NCI-H460 (cell line): ENCODE data around the gene KCNJ1. TPM values are rescaled to one million over a fixed set of nuclear protein-coding genes. Genes with fewer than 3 reads are reported as not detected.

Experiments
- DNase-seq: peaks from one replicate; pipeline ENCODE4 v3.0.0-alpha.2; 2016; ENCODE audit warnings: low read depth; ENCODE audit errors: extremely low read depth
- total RNA-seq: library from RNA; depleted of rRNA; stranded (reverse); fragments of >200 nt; shearing (Covaris generic); gene quantifications from 2 replicates; pipeline ENCODE4 v1.2.3, GENCODE V29; 2014

Gene KCNJ1
- total RNA-seq, 1 experiment from 2014 or later, result not detected

DNA sequence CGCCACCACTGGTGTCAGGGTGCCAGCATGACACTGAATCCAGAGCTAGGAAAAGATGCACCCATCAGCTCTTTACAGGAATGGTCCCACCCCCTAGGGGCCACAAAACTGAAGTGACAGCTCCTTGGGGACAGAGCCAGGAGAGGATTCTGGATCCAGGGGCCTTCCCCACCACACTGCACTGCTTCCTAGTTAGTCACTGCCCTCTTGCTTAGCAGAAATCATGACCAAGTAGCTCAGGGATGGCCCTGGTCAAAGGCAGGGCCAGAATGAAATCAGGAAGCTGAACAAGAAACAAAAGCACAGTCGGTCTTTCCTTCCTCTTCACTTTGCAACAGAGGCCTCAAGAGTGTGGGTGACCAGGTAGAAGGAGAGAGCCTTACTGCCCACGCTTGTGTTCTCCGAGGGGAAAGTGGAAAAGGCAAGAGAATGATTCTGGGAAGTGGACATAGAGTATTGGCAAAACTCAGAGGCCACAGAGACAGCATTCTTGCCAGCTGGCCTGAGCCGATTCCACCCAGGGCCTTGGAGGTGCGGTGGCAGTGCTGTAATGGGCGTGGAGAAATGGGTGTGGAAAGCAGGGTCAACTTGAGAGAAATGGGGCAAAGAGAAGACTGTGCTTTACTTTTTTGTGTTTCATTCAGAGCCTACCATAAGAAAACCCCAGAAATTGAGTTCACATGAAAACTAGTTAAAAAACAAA, 39.8 kb downstream of the KCNJ1 start:
- no peak for DNase-seq

DNA sequence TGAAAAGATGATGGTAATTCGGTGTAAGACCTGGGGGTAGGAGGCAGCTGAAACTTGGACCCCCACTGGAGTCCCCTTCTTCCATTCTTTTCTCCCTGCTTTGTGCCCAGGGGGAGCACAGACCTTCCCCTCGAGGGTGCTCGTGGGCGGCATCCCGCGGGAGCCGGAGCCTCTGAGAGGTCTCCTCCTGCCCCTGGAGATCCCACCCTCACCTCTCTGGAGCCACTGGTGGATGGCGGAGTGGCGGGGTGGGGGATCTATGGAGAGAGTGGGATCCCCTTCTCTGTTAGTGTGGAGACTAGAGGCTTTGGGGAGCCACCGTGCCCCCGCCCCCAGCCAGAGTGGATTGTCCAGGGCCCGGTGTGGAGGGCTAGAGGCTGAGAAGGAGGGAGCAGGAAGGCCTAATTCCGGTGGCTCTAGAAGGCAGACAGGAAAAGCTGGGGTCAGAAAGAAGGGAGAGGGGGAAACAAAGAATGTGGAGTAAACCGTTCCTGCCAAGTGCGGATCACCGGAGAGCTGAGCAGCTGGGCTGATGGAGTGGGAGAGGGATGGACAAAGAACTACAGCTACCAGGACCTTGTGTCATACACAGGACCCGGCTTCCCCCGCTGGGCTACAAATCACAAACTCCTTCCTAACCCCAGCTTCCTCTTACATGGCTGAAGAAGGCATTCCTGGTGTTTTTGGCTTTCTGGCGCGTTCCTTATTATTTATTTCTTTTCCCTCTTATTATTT, 41.9 kb downstream of the KCNJ1 start:
- DNase-seq, result no peak

DNA sequence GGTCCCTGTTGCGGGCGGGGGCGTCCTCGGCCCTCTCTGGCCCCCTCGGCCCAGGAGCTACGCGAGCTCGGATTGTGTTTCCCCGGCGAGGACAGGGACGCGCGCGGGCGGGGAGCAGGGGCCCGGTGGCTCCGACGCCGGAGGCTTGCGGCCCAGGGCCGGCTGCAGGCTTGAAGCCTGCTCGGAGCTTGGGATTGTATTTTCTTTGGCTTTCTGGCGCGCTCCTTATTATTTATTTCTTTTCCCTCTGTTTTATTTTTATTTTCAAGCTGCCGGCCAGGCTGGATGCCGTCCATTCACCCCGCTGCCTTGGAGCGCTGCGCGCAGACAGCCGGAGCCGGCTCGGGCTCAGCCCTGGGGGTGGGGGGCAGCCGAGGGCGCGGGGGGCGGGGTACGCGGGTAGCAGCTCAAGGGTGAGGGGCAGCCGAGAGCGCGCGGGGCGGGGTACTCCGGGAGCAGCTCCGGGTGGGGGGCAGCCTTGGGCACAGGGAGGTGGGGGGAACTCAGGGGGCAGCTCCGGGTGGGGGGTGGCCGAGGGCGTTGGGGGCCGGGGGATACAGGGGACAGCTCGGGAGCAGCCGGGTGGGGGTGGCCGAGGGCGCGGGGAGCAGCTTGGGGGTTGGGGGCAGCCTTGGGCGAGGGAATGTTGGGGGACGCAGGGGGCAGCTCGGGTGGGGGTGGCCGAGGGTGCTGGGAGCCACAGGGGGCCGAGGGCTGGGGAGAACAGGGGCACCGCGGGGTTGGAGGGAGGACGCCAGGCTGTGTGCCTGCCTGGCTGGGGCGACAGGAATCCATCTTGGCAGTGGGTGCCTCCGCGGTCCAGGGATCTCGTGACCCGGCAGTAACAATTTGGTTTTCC, 42.7 kb downstream of the KCNJ1 start:
- DNase-seq, result no peak

DNA sequence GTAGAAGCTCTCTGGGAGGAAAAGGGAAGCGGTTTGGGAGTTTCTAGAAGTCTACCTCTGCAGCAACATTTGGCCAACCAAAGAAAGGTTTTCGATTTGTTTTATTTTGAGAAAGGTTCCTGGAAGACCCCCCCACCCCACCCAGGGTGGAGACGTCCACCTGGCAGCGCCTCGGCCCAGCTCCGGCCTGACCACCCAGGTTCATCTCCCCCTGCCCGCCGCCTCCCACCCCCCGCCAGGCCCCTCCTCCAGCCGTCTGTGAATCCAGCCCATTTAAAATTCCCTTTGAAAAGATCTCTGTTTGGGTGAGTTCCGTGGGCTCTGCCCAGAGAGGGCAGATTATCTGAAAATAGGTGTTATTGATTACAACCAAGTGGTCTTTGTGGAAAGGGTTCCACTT, 43.3 kb downstream of the KCNJ1 start:
- no peak for DNase-seq

DNA sequence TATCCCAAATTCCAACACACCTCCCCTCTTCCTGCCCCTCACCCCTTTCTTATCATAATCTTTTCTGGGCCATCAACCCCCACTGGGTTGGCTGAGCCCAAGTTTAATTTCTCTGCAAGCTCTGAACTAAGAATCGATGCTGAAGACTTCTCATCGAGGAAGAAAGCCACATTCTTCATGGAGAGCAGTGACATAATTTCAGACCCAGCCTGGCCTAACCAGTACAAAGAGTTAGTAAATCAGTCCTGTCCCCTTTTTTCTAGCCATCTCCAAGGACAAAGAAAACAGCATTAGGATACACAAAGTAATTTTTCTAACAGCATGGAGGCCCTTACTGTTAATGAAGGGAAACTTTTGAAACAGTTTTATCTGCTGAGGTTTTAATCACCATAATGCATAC, 45.0 kb downstream of the KCNJ1 start:
- DNase-seq, result no peak

DNA sequence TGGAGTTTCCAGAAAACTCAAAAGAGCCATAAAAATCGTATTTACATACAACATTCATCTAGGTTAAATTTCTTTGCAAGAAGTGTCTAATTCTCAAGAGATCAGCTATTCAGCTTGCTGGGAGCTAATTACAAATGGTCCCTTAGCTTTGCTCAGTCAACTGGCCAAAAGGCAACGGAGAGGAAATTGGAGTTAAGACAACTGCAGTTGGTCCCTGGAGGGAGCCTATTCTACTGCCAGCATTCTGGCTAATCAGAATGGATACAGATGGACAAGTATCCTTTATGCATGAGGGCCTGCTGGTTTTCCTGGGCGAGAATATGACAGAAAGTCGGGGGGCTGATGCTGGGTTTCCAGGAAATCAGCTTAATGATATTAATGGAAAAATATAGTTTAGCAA, 45.5 kb downstream of the KCNJ1 start:
- no peak for DNase-seq

DNA sequence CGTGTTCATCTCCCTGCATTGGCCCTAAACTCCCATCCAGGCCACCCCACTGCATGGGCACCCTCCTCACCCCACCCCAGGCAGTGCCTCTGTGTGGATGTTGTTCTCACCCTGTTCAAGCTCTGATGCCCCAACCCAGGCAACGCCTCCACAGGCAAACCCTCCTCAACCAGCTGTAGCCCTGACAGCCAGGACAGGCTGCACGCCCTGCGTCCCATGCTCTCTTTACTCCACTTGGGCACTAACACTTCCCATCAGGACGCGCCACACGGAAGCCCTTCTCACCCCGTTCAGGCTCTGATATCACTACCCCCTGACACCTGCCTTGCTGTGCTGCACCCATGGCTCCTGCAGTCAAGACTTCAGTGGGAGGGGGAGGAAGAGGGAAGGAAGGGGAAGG, 47.9 kb downstream of the KCNJ1 start:
- DNase-seq, result no peak

DNA sequence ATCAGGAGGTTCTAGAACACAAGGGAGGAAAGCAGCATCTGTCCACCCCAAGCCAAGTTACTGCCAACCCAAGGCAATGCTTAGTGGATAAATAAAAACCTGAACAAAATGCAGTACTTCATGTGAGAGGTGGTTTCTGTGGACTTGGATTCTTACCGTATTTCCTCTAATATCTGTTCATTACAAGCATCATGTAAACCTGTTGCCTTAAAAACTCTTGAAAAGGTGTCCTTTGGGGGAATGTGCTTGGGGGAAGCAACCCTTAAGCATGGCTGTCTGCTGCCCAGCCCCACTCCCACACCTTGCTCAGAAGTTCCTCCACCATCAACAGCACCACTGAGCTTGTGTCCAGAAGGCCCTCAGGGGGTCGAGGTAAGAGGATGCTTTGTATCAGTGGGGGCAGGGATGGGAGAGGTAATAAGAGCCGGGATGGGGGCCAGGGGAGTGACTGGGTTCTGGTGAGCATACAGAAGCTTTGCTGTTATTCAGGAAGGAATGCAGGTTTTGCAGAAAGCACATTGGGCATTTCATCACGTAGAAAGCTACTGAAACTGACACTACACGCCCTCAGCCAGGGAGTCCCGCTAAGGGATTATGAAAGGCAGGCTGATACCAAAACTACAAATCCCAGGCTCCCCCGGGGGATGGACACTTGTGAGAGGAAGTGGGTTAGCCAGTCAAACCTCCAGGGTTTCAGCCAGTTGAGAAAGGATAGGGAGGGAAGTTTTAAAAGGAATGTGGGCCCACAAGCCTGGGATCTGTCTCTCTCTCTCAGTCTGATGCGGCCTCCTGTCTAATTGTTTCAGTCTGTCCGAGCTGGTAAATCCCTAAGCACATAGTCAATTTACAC, 52.0 kb downstream of the KCNJ1 start:
- no peak for DNase-seq

DNA sequence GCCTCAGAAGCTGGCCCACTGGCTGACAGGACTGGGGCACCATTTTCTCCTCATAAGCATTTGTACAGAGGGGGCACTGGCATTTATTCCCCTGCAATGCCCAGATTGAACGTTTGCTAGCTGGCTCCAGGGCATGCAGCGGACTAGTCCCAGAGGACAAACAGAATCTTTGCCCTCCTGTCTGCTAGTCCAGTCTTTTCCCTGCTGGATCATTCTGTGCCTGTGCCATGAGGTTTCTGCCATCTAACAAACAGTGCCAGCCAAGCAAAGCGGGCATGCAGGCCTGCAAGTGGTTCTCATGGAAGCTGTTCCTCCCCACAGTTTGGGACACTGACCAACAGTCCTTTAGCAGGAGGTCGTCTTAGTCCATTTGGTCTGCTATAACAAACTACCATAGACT, 53.4 kb downstream of the KCNJ1 start:
- no peak for DNase-seq

DNA sequence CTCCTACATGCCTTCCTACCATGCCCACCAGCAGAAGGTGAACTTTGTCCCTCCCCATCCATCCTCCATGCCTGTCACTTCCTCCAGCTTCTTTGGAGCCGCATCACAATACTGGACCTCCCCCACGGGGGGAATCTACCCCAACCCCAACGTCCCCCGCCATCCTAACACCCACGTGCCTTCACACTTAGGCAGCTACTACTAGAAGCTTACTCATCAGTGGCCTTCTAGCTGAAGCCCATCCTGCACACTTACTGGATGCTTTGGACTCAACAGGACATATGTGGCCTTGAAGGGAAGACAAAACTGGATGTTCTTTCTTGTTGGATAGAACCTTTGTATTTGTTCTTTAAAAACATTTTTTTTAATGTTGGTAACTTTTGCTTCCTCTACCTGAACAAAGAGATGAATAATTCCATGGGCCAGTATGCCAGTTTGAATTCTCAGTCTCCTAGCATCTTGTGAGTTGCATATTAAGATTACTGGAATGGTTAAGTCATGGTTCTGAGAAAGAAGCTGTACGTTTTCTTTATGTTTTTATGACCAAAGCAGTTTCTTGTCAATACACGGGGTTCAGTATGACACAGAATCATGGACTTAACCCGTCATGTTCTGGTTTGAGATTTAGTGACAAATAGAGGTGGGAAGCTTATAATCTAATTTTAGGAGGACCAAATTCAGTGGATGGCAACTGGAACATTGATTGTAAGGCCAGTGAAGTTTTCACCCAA, 56.1 kb downstream of the KCNJ1 start:
- DNase-seq, result no peak

DNA sequence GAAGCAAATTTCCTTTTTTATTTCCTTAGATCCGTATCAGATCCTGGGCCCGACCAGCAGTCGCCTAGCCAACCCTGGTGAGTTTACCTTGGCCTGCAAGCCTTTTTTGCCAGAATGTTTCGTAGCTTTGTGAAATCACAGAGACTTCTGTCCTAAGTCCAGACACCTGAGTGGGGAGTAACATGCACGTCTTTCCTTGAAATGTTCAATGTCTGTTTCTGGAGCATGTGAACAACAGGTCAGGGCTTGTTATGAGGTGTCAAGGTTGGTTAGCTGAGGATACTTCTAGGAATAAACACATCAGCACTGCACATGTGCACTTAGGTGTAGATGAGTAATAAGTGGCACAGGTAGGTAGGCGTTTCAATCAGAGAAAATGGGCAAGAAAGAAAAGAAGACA, 58.0 kb downstream of the KCNJ1 start:
- DNase-seq, result no peak

DNA sequence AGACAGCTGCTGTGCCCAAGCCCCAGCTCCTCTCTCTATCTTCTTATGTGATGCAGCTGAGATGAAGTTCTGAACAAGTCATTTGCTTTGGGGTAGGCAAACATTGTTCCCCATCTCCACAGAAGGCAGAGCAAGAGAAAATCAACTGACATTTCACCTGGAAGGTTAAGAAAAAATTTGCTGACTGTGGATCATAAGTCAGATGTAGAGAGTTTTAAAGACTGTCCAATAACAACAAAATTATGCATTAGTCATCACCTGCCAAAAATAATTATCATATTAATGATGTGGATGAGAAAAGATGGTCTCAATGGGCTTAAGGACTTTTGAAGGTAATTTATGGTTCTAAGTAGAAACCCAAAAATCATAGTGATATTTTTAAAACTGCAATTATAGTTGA, 59.2 kb downstream of the KCNJ1 start:
- no peak for DNase-seq

DNA sequence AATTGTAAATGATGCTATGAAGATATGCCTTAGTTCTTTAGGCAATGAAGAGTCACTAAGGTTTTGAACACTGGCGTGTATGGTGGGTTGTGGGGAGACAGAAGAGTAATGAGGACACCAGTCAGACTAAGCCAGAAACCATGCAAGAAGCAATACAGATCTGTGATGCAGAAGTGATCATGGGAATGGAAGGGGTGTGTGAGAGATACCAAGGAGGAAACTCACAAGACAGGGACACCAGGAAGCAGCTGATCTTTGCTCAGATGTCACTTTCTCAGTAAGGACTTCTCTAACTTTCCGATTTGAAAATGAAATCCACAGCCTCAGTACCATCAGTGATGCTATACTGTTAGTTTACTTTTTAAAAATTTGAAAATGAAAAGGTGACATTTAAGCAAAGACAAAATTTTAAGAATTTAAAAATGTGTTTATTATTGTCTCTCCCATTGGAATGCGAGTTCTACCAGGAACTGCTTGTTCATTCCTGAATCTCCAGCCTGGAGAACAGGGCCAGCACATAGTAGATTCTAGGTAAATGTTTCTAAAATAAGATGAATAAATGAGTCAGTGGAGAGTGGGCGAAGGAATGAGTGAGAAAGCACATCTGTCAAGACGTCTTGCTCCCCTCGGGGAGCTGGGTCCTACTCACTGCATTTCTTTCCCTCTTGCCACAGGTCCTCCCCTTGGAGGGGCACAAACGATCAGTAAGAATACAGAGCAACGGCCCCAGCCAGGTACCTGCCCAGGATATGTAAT, 60.4 kb downstream of the KCNJ1 start:
- no peak for DNase-seq

DNA sequence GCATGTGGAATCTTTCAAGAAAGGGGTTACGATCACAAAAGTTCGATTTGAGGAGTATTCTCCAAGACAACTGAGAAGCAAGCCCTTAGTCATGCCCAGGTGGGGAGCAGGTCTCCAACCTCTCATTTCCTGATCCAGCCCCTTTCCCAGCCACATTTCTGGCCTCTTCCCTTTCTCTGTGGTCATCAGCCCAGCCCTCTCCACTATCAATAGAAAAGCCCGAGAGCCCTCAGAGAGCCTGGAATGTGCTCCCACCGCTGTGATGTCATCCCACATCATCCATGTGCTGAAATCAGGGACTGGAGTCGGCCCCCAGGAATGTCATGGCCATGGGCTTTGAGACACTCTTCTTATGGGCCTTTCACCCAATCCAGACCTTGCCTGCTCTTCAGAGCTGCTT, 62.6 kb downstream of the KCNJ1 start:
- no peak for DNase-seq

DNA sequence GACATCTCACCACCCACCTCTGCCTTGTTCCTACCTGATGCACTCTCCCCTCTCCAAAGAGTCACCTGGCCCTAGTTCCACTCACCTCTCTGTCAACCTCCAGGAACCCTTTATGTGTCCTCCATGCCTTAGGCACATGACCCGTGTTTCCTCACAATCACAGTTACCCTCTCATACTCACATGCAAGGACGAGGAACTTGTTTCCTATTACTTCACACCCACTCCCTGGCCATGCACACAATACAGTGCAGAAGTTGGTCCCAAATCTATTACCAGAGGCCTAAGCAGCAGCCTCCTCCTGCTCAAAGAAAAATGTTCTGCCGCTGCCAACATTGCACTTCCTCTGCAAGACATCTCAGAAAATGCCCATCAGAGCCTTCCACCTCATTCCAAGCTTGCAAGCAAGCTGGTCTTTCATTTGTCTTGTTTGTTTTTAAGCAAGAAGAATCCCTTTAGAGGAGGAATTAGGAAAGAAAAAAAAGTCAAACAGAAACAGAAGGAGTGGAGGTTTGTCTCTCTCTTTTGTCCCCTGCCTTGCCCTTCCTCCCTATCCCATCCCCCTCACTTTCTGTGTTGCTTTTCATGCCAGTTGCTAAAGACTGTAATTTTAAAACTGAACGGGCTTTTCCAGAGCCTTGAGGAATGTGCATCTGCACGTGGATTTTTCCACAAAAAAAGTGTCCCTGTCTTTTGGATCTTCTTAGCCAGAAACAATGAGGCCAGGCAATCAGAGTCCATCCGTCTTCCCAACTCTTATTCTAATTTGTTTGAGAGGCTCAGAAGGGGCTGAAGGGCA, 63.4 kb downstream of the KCNJ1 start:
- DNase-seq, result no peak

DNA sequence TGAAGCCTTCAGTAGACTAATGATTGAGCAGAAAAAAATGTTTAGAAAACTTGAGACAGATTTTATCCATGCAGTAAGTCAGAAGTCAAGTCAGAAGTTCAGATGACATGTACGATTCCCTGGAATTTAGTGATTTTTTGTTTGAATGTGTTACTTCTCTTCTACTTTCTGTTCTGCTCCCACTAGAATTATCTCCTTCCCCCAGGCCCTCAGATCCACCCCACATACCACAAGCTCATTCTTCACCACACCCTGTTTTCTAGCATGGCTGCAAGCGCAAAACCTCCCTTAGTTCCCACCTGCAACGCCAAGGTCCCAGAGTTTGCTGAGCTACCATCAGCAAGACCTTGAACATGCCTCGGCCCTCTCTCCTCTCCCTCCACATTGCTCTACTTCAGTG, 64.1 kb downstream of the KCNJ1 start:
- DNase-seq, result no peak

DNA sequence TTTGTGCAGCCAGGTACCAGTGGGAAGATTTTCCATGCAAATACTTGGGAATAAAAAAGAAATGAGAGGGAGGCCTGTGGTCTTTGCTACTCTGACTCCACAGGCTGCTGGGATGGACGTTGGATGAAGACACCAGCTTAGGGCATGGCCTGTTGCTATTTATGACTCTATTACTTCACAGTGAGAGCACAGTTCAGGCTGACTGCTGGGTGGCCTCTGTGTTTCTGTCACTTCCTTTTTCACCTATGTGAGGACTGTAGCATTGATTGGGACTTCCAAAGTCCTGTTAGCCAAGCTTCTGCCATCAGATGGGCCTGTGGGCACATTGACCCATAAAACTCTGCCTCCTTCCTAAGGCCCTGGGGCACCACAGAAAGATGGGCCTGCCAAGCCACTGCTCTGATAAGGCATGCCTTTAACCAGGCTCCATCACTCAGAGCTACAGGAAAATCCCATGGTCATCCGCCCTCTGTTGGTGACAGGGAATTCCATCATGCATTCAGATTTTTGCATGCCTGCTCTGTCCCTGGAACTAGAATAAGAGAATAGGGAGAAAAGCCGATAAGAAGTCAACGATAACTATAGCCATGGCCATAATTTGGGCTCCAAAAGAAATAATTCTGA, 64.6 kb downstream of the KCNJ1 start:
- DNase-seq, result peak; percentile 1

DNA sequence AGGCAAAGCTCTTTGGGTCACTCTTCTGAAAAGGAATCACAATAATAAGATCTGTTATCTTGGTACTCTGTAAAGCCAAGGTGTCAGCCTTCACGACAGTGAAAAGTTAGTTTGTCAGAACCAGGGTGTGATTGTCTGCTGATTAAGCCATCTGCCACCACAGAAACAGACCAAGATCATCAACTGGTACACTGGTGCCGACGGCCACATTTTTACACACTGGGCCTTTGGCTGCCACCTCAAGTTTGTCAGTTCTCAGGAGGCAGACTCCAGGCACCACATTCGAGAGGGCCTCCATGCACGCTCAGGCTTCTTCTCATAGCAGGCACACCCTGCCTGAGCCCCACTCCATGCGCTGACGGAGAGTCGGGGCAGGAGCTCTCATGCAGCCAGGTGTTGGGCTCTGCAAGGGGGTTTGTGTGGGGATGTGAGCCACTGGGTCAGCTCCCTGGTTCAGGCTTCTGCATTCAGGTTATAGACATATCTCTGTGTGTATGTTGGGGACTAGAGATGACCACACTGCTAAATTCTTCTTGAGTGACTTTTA, 66.2 kb downstream of the KCNJ1 start:
- no peak for DNase-seq
